ENCODE measurements around the gene ASPG. TPM values are rescaled to one million over a fixed set of nuclear protein-coding genes. Genes with fewer than 3 reads are reported as not detected.

The ASPG gene
- total RNA-seq, 1 donor from 2014 or later, result 4.4 TPM

- no peak for DNase-seq (ENCODE audit: low spot score)
- intact Hi-C loops (cut with DNase I), result no loop called here
These were observed 44.1 kb downstream of the ASPG start for GRCh38 chr14:104129556-104129955.

GRCh38 chr14:104130974-104131651 is 45.6 kb downstream of the ASPG start:
- no peak for DNase-seq (ENCODE audit: low spot score)

GRCh38 chr14:104131968-104132732 is 46.6 kb downstream of the ASPG start:
- DNase-seq (ENCODE audit: low spot score), result no peak
- intact Hi-C loops (cut with DNase I), result loop anchor here (1.0 to 10.0 kb wide), 4 partner anchors 35 to 263 kb away; no protein-coding TSS in a partner anchor

More at GRCh38 chr14:104130974-104131651, 45.6 kb downstream of the ASPG start:
- intact Hi-C loops (cut with DNase I), result loop anchor here (1.0 to 10.0 kb wide), 4 partner anchors 34 to 264 kb away; no protein-coding TSS in a partner anchor

GRCh38 chr14:104132981-104133380 is 47.5 kb downstream of the ASPG start:
- DNase-seq (ENCODE audit: low spot score), result no peak
- intact Hi-C loops (cut with DNase I), result loop anchor here (5.0 to 10.0 kb wide), 3 partner anchors 36 to 262 kb away; no protein-coding TSS in a partner anchor

GRCh38 chr14:104133496-104133895 is 48.0 kb downstream of the ASPG start:
- DNase-seq (ENCODE audit: low spot score), result no peak
- intact Hi-C loops (cut with DNase I), result loop anchor here (5.0 to 10.0 kb wide), 3 partner anchors 36 to 261 kb away; no protein-coding TSS in a partner anchor

- intact Hi-C loops (cut with DNase I), result loop anchor here (5.0 to 10.0 kb wide), 3 partner anchors 37 to 260 kb away; no protein-coding TSS in a partner anchor
- DNase-seq (ENCODE audit: low spot score), result no peak
These were observed 48.8 kb downstream of the ASPG start for GRCh38 chr14:104134061-104134965.

- intact Hi-C loops (cut with DNase I), result loop anchor here (5.0 to 10.0 kb wide), 4 partner anchors 87 to 502 kb away; no protein-coding TSS in a partner anchor
- no peak for DNase-seq (ENCODE audit: low spot score)
These were observed 49.8 kb downstream of the ASPG start for GRCh38 chr14:104135121-104135903.

GRCh38 chr14:104135904-104136471 is 50.5 kb downstream of the ASPG start:
- intact Hi-C loops (cut with DNase I), result loop anchor here (5.0 to 10.0 kb wide), 4 partner anchors 86 to 501 kb away; no protein-coding TSS in a partner anchor
- DNase-seq (ENCODE audit: low spot score), result no peak

- intact Hi-C loops (cut with DNase I), result loop anchor here (1.0 to 10.0 kb wide), 5 partner anchors 86 to 501 kb away; no protein-coding TSS in a partner anchor
- DNase-seq (ENCODE audit: low spot score), result no peak
These were observed 51.2 kb downstream of the ASPG start for GRCh38 chr14:104136472-104137296.

- intact Hi-C loops (cut with DNase I), result loop anchor here (1.0 to 10.0 kb wide), 6 partner anchors 47 to 500 kb away; no protein-coding TSS in a partner anchor
- no peak for DNase-seq (ENCODE audit: low spot score)
These were observed 52.0 kb downstream of the ASPG start for GRCh38 chr14:104137297-104138097.

GRCh38 chr14:104138098-104138717 is 52.7 kb downstream of the ASPG start, which contains the start of gene KIF26A:
Gene KIF26A, plus strand, starts transcription at chr14:104138587. Its CDS starts 136 bp downstream, at chr14:104138723.
- intact Hi-C loops (cut with DNase I), result loop anchor here (2.0 to 10.0 kb wide), 5 partner anchors 47 to 499 kb away; no protein-coding TSS in a partner anchor
- DNase-seq (ENCODE audit: low spot score), result no peak

- DNase-seq (ENCODE audit: low spot score), result no peak
- intact Hi-C loops (cut with DNase I), result loop anchor here (2.0 to 10.0 kb wide), 5 partner anchors 46 to 498 kb away; no protein-coding TSS in a partner anchor
These were observed 53.4 kb downstream of the ASPG start for GRCh38 chr14:104138718-104139459.

GRCh38 chr14:104139460-104140212 is 54.1 kb downstream of the ASPG start:
- no peak for DNase-seq (ENCODE audit: low spot score)
- intact Hi-C loops (cut with DNase I), result loop anchor here (2.0 to 10.0 kb wide), 5 partner anchors 45 to 498 kb away; no protein-coding TSS in a partner anchor

GRCh38 chr14:104140213-104140462 is 54.6 kb downstream of the ASPG start:
- DNase-seq (ENCODE audit: low spot score), result no peak
- intact Hi-C loops (cut with DNase I), result no loop called here
